Uterus (tissue), 4 donors: ENCODE data around the gene G3BP2. TPM values are rescaled to one million over a fixed set of nuclear protein-coding genes. Genes with fewer than 3 reads are reported as not detected.

Source experiments
- DNase-seq, 2 donors: peaks; one replicate each; pipeline ENCODE4 v3.0.0-alpha.2; 2019 to 2020
- H3K27ac ChIP-seq, 2 donors: fragments of 200-600 bp; sonication (generic); 1 replicate in 1 of 2; 2 replicates in 1 of 2; pipeline ENCODE4 v1.5.1; 2016 to 2018
- H3K27me3 ChIP-seq, 2 donors: fragments of 200-600 bp; sonication (generic); one replicate each; pipeline ENCODE4 v1.5.1; 2018 to 2019; ENCODE audit warnings: control low read depth in 1 of 2
- H3K36me3 ChIP-seq, 2 donors: fragments of 200-600 bp; sonication (generic); one replicate each; pipeline ENCODE4 v1.5.1; 2019; ENCODE audit warnings: control low read depth in 1 of 2
- H3K4me1 ChIP-seq, 2 donors: fragments of 200-600 bp; sonication (generic); one replicate each; pipeline ENCODE4 v1.5.1; 2018 to 2019; ENCODE audit warnings: control low read depth in 1 of 2
- H3K4me3 ChIP-seq, 2 donors: fragments of 200-600 bp; sonication (generic); 1 replicate in 1 of 2; 2 replicates in 1 of 2; pipeline ENCODE4 v1.5.1; 2018 to 2019; ENCODE audit warnings: mild to moderate bottlenecking in 1 of 2
- H3K9me3 ChIP-seq, 2 donors: fragments of 200-600 bp; sonication (generic); one replicate each; pipeline ENCODE4 v1.5.1; 2019; ENCODE audit warnings: control low read depth in 1 of 2
- CTCF ChIP-seq, 4 experiments: fragments of 200-600 bp in 2 of 4; fragments of 450-650 bp in 2 of 4; sonication (generic) in 2 of 4; IDR thresholded peaks; one replicate each; pipeline ENCODE4 v1.5.1; 2016 to 2019; ENCODE audit warnings: antibody characterized with exemption in 4 of 4, mild to moderate bottlenecking in 2 of 4, moderate library complexity in 1 of 4
- POLR2A ChIP-seq, 2 donors: fragments of 450-650 bp; IDR thresholded peaks; one replicate each; pipeline ENCODE4 v1.6.1; 2016; ENCODE audit warnings: antibody characterized with exemption in 2 of 2, mild to moderate bottlenecking in 1 of 2, moderate library complexity in 1 of 2
- intact Hi-C: fragments of 100-400 bp; cut with DNase I; formaldehyde crosslinking; loops from one replicate; pipeline ENCODE4 v1.15.1; 2023; ENCODE audit warnings: low total_unique reads
- total RNA-seq, 4 donors: library from RNA; depleted of rRNA in 3 of 4; stranded (reverse); fragments of >200 nt in 3 of 4; gene quantifications; one replicate each; pipeline versions ENCODE4 v1.1.0 to v1.2.4, GENCODE V29; 2014 to 2023
- donor health status: DM: yes; HTN: yes; CAD: no.

The G3BP2 gene
- total RNA-seq, 4 donors from 2014 or later, result 43.2 to 215 (median 74.1) TPM

- Histone ChIP-seq H3K4me1 (no peaks in the 10 kb centered on the region), H3K27ac (peak overlapping the region; percentile 24 to 40)
- intact Hi-C loops, result no loop called here
These were observed 42.3 kb downstream of the G3BP2 start for GRCh38 chr4:75630937-75631329.

GRCh38 chr4:75630174-75630936 is 42.9 kb downstream of the G3BP2 start, which contains the start of gene CDKL2:
TSS of gene CDKL2 (minus strand) at chr4:75630528. CDS start at chr4:75625988, 4,540 bp downstream.
- peak; percentile 78 to 84 for DNase-seq
- no peaks in the 10 kb centered on the region for H3K9me3 ChIP-seq
- intact Hi-C loops, result no loop called here
- TF ChIP-seq POLR2A (IDR thresholded peaks at IDR 0.05) (peak in 1 of 2 donors; percentile 13), CTCF (IDR thresholded peaks at IDR 0.05) (no peak)
- H3K27ac ChIP-seq, result peak within 1 kb of the TSS; percentile 24 to 40
- H3K36me3 ChIP-seq, result no peaks in the 10 kb centered on the region
- H3K4me1 ChIP-seq, result no peaks in the 10 kb centered on the region
- no peaks in the 10 kb centered on the region for H3K27me3 ChIP-seq
- peak within 1 kb of the TSS; percentile 49 to 60 for H3K4me3 ChIP-seq

More at GRCh38 chr4:75630937-75631329, 42.3 kb downstream of the G3BP2 start:
- peak overlapping the region; percentile 49 to 60 for H3K4me3 ChIP-seq
- H3K27me3 ChIP-seq, result no peaks in the 10 kb centered on the region
- TF ChIP-seq CTCF (IDR thresholded peaks at IDR 0.05), result no peak
- TF ChIP-seq POLR2A (IDR thresholded peaks at IDR 0.05), result no peak
- DNase-seq, result peak in 1 of 2 donors; percentile 16
- no peaks in the 10 kb centered on the region for H3K36me3 ChIP-seq
- no peaks in the 10 kb centered on the region for H3K9me3 ChIP-seq

- no peak for DNase-seq
- TF ChIP-seq POLR2A (IDR thresholded peaks at IDR 0.05) (no peak), CTCF (IDR thresholded peaks at IDR 0.05) (no peak)
- Histone ChIP-seq H3K27me3 (no peaks in the 10 kb centered on the region), H3K27ac (no peak overlapping the region), H3K4me1 (no peaks in the 10 kb centered on the region), H3K36me3 (no peaks in the 10 kb centered on the region), H3K9me3 (no peaks in the 10 kb centered on the region), H3K4me3 (no peak overlapping the region)
- intact Hi-C loops, result no loop called here
These were observed 44.0 kb downstream of the G3BP2 start for GRCh38 chr4:75629239-75629638.

- no peak for DNase-seq
- Histone ChIP-seq H3K36me3 (no peaks in the 10 kb centered on the region), H3K9me3 (no peaks in the 10 kb centered on the region), H3K4me1 (no peaks in the 10 kb centered on the region), H3K27me3 (no peaks in the 10 kb centered on the region), H3K27ac (no peak overlapping the region), H3K4me3 (no peak overlapping the region)
- no peak for TF ChIP-seq POLR2A (IDR thresholded peaks at IDR 0.05)
- TF ChIP-seq CTCF (IDR thresholded peaks at IDR 0.05), result no peak
- intact Hi-C loops, result no loop called here
These were observed 50.2 kb downstream of the G3BP2 start for GRCh38 chr4:75623026-75623425.

GRCh38 chr4:75621715-75622114 is 51.5 kb downstream of the G3BP2 start:
- no peaks in the 10 kb centered on the region for H3K4me1 ChIP-seq
- no peaks in the 10 kb centered on the region for H3K9me3 ChIP-seq
- no peaks in the 10 kb centered on the region for H3K27me3 ChIP-seq
- H3K4me3 ChIP-seq, result no peak overlapping the region
- no peak for DNase-seq
- H3K36me3 ChIP-seq, result no peaks in the 10 kb centered on the region
- intact Hi-C loops, result no loop called here
- TF ChIP-seq CTCF (IDR thresholded peaks at IDR 0.05) (no peak), POLR2A (IDR thresholded peaks at IDR 0.05) (no peak)
- H3K27ac ChIP-seq, result no peak overlapping the region
